Activated T-cell treated with anti-CD3 and anti-CD28 coated beads, Interleukin-2, amount 50 U/mL, for 4 hours (primary cell): ENCODE results near the gene HINT3. TPM values are rescaled to one million over a fixed set of nuclear protein-coding genes. Genes with fewer than 3 reads are reported as not detected.
"Not testable (repeated sequence)": the region's sequence is repeated elsewhere in the genome, so short reads cannot be mapped to it uniquely, and the experiment has no call there.

Source experiments
- ATAC-seq, 2 donors: fragments of 200-7000 bp; cut with Tn5 transposase; one replicate each; pipeline ENCODE4 v1.10.0; 2021
- DNase-seq: peaks from one replicate; pipeline ENCODE4 v3.0.0-alpha.2; 2020
- H3K27me3 Mint-ChIP-seq: one replicate; pipeline ENCODE4 v1.8.0; 2021; ENCODE audit warnings: low read depth, mixed read lengths
- H3K36me3 Mint-ChIP-seq: one replicate; pipeline ENCODE4 v1.8.0; 2022; ENCODE audit warnings: mixed read lengths; ENCODE audit not compliant: insufficient read depth
- H3K4me1 Mint-ChIP-seq: one replicate; pipeline ENCODE4 v1.8.0; 2021; ENCODE audit warnings: low read depth, mixed read lengths
- H3K4me3 Mint-ChIP-seq: one replicate; pipeline ENCODE4 v1.8.0; 2021; ENCODE audit warnings: mild to moderate bottlenecking, moderate library complexity, mixed read lengths
- H3K9me3 Mint-ChIP-seq: one replicate; pipeline ENCODE4 v1.8.0; 2021; ENCODE audit warnings: mixed read lengths
- total RNA-seq, 3 donors: library from RNA; stranded (reverse); gene quantifications; one replicate each; pipeline ENCODE4 v1.2.1, GENCODE V29; 2021

The HINT3 gene
- total RNA-seq, 3 donors from 2014 or later: 12.8 to 13.9 (median 13.7) TPM

DNA sequence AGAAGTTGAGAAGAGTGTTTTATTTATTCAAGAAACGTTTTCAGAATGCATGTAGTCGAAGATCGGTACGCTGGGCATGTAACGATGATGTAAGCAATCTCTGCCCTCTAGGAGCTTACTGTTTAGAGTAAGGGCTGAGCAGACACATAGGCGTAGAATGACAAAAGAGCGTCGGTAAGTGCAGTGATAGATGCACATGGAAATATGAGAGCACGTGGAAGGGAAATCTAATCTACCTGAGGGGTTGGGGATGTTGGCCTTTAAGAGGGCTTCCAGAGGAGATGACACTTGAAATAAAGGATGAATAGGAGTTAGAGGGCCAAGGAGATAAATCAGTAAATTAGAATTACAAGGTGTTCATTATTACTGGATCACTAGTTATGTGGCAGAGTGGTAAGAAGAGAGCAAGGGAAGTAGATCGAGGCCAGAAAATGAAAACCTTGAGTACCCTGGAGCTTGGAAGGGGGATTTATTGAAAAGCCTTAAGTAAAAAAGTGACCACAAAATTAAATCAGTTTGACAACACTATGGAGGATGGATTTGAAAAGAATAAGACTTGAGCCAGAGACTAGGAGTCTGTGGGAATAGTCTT, 30.6 kb downstream of the HINT3 start:
- DNase-seq (peak; percentile 9), ATAC-seq (peak; percentile 23 to 43)
- Mint-ChIP-seq H3K4me1 (peaks cover 22% of the 10 kb centered on the region), H3K36me3 (no peaks in the 10 kb centered on the region), H3K9me3 (no peaks in the 10 kb centered on the region), H3K27me3 (no peaks in the 10 kb centered on the region), H3K4me3 (no peak overlapping the region)

GRCh38 chr6:125988280-125988679, 31.7 kb downstream of the HINT3 start:
- peaks cover 31% of the 10 kb centered on the region for H3K4me1 Mint-ChIP-seq
- H3K9me3 Mint-ChIP-seq: no peaks in the 10 kb centered on the region
- no peak for ATAC-seq
- H3K27me3 Mint-ChIP-seq: no peaks in the 10 kb centered on the region
- H3K4me3 Mint-ChIP-seq: no peak overlapping the region
- no peak for DNase-seq
- no peaks in the 10 kb centered on the region for H3K36me3 Mint-ChIP-seq

DNA sequence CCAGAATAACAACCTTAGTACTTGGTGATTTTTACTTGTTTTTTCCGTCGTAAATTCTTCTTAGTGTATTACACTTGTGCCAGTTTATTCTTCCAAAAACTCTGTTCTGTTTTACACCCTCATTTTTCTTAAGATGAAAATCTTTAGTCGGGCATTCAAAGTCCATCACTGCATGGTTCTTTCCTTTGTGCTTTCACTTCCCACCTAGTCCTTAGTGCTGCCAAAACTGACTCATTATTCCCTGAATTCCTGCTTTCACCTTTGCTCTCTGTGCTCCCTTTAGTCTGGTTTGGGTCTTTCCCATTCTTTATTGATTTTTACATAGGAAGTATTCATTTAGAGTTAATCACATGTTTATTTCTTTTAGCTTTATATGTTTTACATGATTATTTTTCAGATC, 33.1 kb downstream of the HINT3 start:
- no peaks in the 10 kb centered on the region for H3K9me3 Mint-ChIP-seq
- no peak for ATAC-seq
- H3K4me1 Mint-ChIP-seq: peaks cover 37% of the 10 kb centered on the region
- DNase-seq: no peak
- H3K36me3 Mint-ChIP-seq: no peaks in the 10 kb centered on the region
- no peak overlapping the region for H3K4me3 Mint-ChIP-seq
- no peaks in the 10 kb centered on the region for H3K27me3 Mint-ChIP-seq

GRCh38 chr6:125991653-125992052, 35.1 kb downstream of the HINT3 start:
- no peak overlapping the region for H3K4me3 Mint-ChIP-seq
- ATAC-seq (no peak), DNase-seq (no peak)
- no peaks in the 10 kb centered on the region for H3K36me3 Mint-ChIP-seq
- no peaks in the 10 kb centered on the region for H3K9me3 Mint-ChIP-seq
- peaks cover 49% of the 10 kb centered on the region for H3K4me1 Mint-ChIP-seq
- H3K27me3 Mint-ChIP-seq: no peaks in the 10 kb centered on the region

DNA sequence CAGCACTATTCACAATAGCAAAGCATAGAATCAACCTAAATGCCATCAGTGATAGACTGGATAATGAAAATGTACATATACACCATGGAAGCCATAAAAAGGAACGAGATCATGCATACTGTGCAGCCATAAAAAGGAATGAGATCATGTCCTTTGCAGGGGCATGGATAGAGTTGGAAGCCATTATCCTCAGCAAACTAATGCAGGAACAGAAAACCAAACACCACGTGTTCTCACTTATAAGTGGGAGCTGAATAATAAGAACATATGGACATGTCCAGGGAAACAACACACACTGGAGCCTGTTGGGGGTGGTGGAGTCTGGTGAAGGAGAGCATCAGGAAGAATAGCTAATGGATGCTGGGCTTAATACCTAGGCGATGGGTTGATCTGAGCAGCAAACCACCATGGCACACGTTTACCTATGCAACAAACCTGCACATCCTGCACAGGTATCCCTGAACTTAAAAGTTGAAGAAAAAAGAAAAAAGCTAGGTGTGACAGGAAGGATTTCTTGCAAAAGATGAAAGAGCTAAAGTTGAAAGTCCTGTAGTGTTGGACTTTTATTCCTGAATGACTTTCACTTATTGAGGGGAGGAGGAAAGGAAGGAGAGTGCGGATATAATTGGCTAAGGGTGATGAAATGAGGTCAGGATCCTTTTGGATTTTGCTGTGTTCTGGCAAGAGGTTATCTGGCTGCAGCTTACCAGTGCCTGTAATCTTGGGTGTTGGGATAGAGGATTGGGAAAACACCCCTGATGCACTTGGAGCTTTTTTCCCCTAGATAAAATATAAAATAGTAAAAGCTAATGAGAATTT, 38.3 kb downstream of the HINT3 start:
- H3K27me3 Mint-ChIP-seq: no peaks in the 10 kb centered on the region
- DNase-seq (no peak), ATAC-seq (no peak)
- no peaks in the 10 kb centered on the region for H3K9me3 Mint-ChIP-seq
- H3K4me1 Mint-ChIP-seq: peaks cover 41% of the 10 kb centered on the region
- no peak overlapping the region for H3K4me3 Mint-ChIP-seq
- H3K36me3 Mint-ChIP-seq: peaks cover 16% of the 10 kb centered on the region

- Mint-ChIP-seq H3K36me3 (peaks cover 23% of the 10 kb centered on the region), H3K4me1 (peaks cover 34% of the 10 kb centered on the region), H3K27me3 (no peaks in the 10 kb centered on the region), H3K4me3 (peak overlapping the region; percentile 62), H3K9me3 (no peaks in the 10 kb centered on the region)
- ATAC-seq: peak; percentile 86 to 92
- peak; percentile 64 for DNase-seq
Observed at GRCh38 chr6:125995972-125996580, 39.5 kb downstream of the HINT3 start.

DNA sequence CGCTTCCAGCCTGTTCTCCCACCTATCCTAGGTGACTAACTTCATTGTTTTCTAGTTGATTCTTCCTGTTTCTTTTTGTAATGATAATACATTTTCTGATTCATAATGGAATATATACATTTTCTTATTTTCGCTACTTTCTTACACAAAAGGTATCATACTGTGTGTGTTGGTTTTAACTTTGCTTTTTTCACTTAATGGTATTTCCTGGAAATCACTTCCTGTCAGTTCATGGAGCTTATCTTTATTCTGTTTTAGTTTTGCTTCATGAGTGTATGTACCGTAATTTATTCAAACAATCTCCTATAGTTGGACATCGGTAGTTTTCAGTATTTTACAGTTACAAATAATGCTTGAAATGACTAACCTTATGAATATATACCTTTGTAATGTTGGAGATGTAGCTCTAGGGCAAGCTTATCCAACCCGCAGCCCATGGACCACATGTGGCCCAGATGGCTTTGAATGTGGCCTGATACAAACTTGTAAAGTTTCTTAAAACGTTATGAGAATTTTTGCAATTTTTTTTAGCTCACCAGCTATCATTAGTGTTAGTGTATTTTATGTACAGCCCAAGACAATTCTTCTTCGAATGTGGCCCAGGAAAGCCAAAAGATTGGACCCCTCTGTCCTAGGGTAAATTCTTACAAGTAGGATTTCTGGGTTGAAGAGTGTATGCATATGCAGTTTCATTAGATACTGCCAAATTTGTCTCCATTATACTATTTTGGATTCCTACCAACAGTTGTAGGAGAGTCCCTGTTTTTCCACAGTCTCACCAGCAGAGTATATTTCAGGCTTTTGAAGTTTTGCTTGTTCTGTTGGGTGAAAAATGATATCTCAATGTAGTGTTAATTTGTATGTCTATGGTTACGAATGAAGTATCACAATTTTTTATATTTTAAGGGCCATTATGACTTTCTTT, 46.4 kb downstream of the HINT3 start:
- DNase-seq (no peak), ATAC-seq (no peak)
- Mint-ChIP-seq H3K9me3 (no peaks in the 10 kb centered on the region), H3K4me1 (peaks cover 14% of the 10 kb centered on the region), H3K27me3 (no peaks in the 10 kb centered on the region), H3K36me3 (peaks cover 46% of the 10 kb centered on the region), H3K4me3 (no peak overlapping the region)

DNA sequence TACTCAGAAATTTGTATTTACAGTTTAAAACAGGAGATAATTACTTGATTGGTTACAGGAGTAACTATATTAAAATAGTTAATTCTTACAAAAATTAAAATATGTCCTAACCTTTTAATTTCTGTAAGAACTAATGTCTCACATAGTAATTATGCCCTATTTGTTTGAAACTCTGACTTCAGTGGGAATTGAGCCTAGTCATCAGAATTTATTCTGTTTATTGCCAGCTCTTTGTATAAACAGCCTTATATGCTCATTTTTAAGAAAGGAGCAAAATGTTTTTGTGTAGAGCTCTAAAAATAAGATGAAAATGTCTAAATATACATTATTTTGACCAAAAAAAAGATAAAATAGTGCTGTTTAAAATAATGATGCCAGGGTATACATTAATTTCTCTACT, 51.2 kb downstream of the HINT3 start:
- DNase-seq (no peak), ATAC-seq (no peak)
- Mint-ChIP-seq H3K9me3 (no peaks in the 10 kb centered on the region), H3K4me3 (no peak overlapping the region), H3K36me3 (peaks cover 46% of the 10 kb centered on the region), H3K4me1 (peaks cover 4% of the 10 kb centered on the region), H3K27me3 (no peaks in the 10 kb centered on the region)

DNA sequence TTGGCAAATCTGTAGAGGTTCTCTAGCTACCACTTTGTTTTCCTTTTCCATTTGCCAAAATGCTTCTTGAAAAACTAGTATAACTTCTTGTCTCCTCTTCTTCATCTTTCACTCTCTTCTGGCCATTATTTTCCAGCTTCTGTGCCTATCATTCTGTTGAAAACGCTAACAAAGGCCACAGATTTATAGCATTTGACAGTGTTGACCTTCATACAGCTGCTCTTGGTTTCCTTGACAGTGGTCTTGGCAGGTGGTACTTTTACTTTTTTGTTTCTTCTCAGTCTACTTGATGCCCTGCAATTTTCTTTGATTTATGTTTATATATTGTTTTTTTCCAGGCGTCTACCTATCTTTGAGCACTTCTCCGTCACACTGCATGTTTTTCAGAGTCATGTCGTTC, 53.5 kb downstream of the HINT3 start:
- Mint-ChIP-seq H3K4me3 (no peak overlapping the region), H3K4me1 (no peaks in the 10 kb centered on the region), H3K36me3 (peaks cover 41% of the 10 kb centered on the region), H3K9me3 (no peaks in the 10 kb centered on the region), H3K27me3 (no peaks in the 10 kb centered on the region)
- ATAC-seq (no peak), DNase-seq (no peak)

DNA sequence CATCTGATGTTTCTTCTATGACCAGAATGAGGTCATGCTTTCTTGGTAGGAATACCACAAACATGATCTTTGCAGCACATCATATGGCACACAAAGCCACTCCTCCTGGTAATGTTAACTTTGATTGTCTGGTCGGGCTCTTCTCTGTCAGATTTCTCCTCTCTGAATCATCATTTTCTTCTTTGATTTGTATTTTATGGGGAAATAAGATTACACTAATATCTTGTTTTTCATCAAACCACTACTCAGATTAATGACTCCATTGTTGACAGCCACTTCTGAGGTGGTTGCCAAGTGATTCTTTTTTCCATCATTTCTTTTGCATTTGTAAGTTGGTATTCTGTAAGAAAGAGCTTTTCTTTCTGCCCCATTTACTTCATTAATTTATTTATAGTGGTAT, 59.3 kb downstream of the HINT3 start:
- no peak for DNase-seq
- Mint-ChIP-seq H3K27me3 (no peaks in the 10 kb centered on the region), H3K36me3 (peaks cover 57% of the 10 kb centered on the region), H3K4me3 (no peak overlapping the region), H3K4me1 (no peaks in the 10 kb centered on the region), H3K9me3 (no peaks in the 10 kb centered on the region)
- ATAC-seq: no peak

DNA sequence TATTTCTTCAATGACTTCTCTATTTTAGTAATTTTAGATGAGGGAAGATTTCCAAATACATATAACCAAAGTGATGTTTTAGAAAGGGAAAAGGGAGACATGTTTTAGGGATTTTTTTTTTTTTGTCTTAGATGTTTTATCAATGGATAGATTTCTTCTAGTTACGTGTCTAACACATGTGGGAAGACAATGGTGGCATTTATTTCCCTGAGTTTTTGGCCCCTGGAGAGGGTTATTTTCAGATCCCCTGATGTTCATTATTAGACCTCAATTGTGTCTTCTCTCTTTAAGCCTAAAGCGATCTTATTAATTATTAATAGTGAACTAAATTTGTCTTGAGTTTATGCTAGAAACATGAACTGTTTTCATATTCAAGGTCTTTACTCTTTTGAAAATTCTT, 60.0 kb downstream of the HINT3 start:
- ATAC-seq (no peak), DNase-seq (no peak)
- H3K4me3 Mint-ChIP-seq: no peak overlapping the region
- no peaks in the 10 kb centered on the region for H3K27me3 Mint-ChIP-seq
- H3K4me1 Mint-ChIP-seq: no peaks in the 10 kb centered on the region
- peaks cover 62% of the 10 kb centered on the region for H3K36me3 Mint-ChIP-seq
- H3K9me3 Mint-ChIP-seq: no peaks in the 10 kb centered on the region

DNA sequence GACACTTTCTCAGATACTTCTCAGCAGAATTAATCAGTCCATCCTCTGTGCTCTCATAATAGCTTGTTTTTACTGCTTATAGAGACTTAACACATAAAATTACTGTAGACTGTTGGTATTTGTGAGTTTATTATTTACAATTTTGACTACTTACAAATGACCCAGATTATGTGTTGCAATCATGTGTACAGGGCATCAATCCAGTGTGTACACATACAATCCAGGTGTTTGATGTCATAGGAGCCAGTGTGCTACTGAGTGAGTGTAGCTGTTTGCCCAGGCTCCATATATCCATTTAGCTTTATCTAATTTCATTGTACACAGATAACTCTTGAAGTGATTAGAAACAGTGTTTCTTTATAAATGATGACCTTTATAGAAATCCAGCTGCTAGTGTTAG, 61.1 kb downstream of the HINT3 start:
- peaks cover 56% of the 10 kb centered on the region for H3K36me3 Mint-ChIP-seq
- no peaks in the 10 kb centered on the region for H3K27me3 Mint-ChIP-seq
- no peaks in the 10 kb centered on the region for H3K9me3 Mint-ChIP-seq
- H3K4me1 Mint-ChIP-seq: no peaks in the 10 kb centered on the region
- no peak overlapping the region for H3K4me3 Mint-ChIP-seq
- DNase-seq (no peak), ATAC-seq (no peak)

DNA sequence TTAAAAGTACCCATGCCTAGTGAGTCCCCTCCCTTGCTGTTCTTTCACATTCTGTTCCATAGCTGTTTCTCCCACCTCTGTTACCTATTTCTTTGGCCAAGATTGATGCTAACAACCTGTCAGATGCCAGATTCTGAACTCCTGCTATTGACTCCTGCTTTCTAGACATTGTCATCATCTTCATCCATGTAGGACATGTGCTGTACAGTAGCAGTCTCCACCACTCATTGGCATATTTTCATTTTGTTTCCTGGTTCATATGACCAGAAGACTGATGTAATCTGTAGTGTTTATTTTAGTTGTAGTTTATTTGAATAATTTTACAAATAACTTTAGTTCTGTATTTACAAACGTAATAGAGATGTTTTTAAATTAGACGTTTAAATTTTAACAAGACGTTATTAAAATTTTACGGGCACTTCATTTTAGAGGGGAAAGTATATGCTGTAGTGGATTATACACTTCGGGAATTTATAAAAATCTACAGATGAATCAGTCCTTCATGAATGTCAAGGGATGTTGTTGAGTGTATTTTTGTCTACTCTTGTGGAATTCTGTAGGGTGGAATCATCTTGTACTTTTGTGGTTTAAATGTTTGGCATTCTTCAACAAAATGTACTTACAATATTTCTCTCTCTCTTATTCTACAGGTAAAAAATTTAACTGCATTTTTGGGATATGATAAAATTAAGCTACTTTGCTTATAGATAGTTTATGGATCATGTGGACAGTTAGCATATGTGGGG, 63.9 kb downstream of the HINT3 start:
- ATAC-seq (no peak), DNase-seq (no peak)
- H3K27me3 Mint-ChIP-seq: no peaks in the 10 kb centered on the region
- H3K36me3 Mint-ChIP-seq: peaks cover 54% of the 10 kb centered on the region
- H3K4me3 Mint-ChIP-seq: no peak overlapping the region
- no peaks in the 10 kb centered on the region for H3K9me3 Mint-ChIP-seq
- no peaks in the 10 kb centered on the region for H3K4me1 Mint-ChIP-seq

DNA sequence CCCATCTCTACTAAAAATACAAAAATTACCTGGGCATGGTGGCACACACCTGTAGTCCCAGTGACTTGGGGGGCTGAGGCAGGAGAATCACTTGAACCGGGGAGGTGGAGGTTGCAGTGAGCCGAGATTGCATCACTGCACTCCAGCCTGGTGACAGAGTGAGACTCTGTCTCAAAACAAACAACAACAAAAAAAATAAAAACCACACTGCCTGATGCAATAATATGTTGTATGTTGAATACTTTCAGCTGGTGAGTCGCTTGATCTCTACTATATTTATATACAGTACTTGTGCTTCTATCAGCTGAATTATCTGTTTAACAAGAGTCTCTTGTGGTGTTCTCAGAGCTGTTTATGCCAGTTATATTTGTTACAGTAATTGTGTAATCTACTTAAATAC, 66.9 kb downstream of the HINT3 start:
- not testable (repeated sequence) for H3K4me3 Mint-ChIP-seq, DNase-seq, ATAC-seq, H3K27me3 Mint-ChIP-seq, H3K9me3 Mint-ChIP-seq, H3K4me1 Mint-ChIP-seq
- H3K36me3 Mint-ChIP-seq: peaks cover 52% of the 10 kb centered on the region
